ENCODE results near the gene KISS1R.

DNA sequence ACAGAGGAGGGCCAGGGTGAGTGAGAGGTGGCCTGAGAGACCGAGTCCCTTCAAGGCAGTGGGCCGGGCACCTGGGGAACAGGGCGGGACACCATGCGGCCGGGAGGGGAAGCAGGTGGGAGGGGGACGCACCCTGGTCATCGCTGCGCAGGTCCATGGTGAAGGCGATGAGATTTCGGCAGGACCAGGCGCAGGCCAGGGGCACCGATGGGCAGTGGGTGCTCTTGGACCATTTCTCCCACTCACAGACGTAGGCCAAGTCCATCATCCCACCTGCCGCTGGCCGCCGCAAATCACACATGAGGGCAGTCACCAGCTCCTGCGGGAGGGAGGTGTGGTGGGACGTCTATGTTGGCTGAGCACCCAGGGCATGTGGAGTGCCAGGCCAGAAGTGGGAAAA, 26.3 kb upstream of the KISS1R start:
- TF ChIP-seq POLR2AphosphoS5 (IDR thresholded peaks at IDR 0.05; ENCODE audit: borderline replicate concordance, low read depth, low read length) (no peak), EZH2 (IDR thresholded peaks at IDR 0.05) (no peak)

Data from SK-N-MC (cell line).